Ishikawa (cell line): ENCODE results near the gene VAPB.

Experiments
- CEBPB ChIP-seq: IDR thresholded peaks from 2 replicates; pipeline ENCODE4 v1.6.1; 2012
- CREB1 ChIP-seq: IDR thresholded peaks from 2 replicates; pipeline ENCODE4 v1.6.1; 2012; ENCODE audit warnings: low read depth
- EGR1 ChIP-seq: IDR thresholded peaks from 2 replicates; pipeline ENCODE4 v1.6.1; 2012
- EP300 ChIP-seq: IDR thresholded peaks from 2 replicates; pipeline ENCODE4 v1.6.1; 2012; ENCODE audit warnings: borderline replicate concordance
- FOXM1 ChIP-seq: IDR thresholded peaks from 2 replicates; pipeline ENCODE4 v1.6.1; 2012; ENCODE audit warnings: low read depth, borderline replicate concordance
- MAX ChIP-seq: IDR thresholded peaks from 2 replicates; pipeline ENCODE4 v1.6.1; 2012
- NFIC ChIP-seq: IDR thresholded peaks from 2 replicates; pipeline ENCODE4 v1.6.1; 2012
- RAD21 ChIP-seq: IDR thresholded peaks from 2 replicates; pipeline ENCODE4 v1.6.1; 2012; ENCODE audit warnings: low read depth
- REST ChIP-seq: IDR thresholded peaks from 2 replicates; pipeline ENCODE4 v1.6.1; 2012; ENCODE audit warnings: low read depth, mild to moderate bottlenecking
- TAF1 ChIP-seq: IDR thresholded peaks from 2 replicates; pipeline ENCODE4 v1.6.1; 2012; ENCODE audit warnings: low read depth, mild to moderate bottlenecking
- TCF12 ChIP-seq: IDR thresholded peaks from 2 replicates; pipeline ENCODE4 v1.6.1; 2012; ENCODE audit warnings: low read depth
- TEAD4 ChIP-seq: IDR thresholded peaks from 2 replicates; pipeline ENCODE4 v1.6.1; 2012
- USF1 ChIP-seq: IDR thresholded peaks from 2 replicates; pipeline ENCODE4 v1.6.1; 2012
- YY1 ChIP-seq: IDR thresholded peaks from 2 replicates; pipeline ENCODE4 v1.6.1; 2012; ENCODE audit warnings: low read depth
- ZBTB7A ChIP-seq: IDR thresholded peaks from 2 replicates; pipeline ENCODE4 v1.6.1; 2012; ENCODE audit warnings: low read depth

The VAPB gene

GRCh38 chr20:58408603-58409246 lies 19.7 kb downstream of the VAPB start:
- TF ChIP-seq RAD21 (no peak), YY1 (no peak), MAX (no peak), CEBPB (no peak)

GRCh38 chr20:58416057-58416456 lies 27.0 kb downstream of the VAPB start:
- no peak for TF ChIP-seq CEBPB

- TF ChIP-seq ZBTB7A (no peak), FOXM1 (no peak), REST (no peak), USF1 (no peak), RAD21 (no peak), EGR1 (no peak), TAF1 (no peak), TCF12 (no peak), MAX (no peak), TEAD4 (no peak), NFIC (no peak), CREB1 (no peak), EP300 (no peak), YY1 (no peak), CEBPB (no peak)
Measured at GRCh38 chr20:58416835-58417234, 27.8 kb downstream of the VAPB start.

GRCh38 chr20:58417438-58417837 lies 28.4 kb downstream of the VAPB start:
- TF ChIP-seq FOXM1, result no peak
- no peak for TF ChIP-seq EP300
- TF ChIP-seq TAF1, result no peak

- no peak for TF ChIP-seq CEBPB
- TF ChIP-seq ZBTB7A, result no peak
- TF ChIP-seq EP300, result no peak
- TF ChIP-seq YY1, result no peak
- TF ChIP-seq NFIC, result no peak
- no peak for TF ChIP-seq FOXM1
- no peak for TF ChIP-seq TEAD4
- TF ChIP-seq MAX, result no peak
- no peak for TF ChIP-seq EGR1
- TF ChIP-seq RAD21, result no peak
- TF ChIP-seq TCF12, result no peak
- no peak for TF ChIP-seq CREB1
- no peak for TF ChIP-seq TAF1
Measured at GRCh38 chr20:58418949-58419748, 30.1 kb downstream of the VAPB start.

- TF ChIP-seq CREB1, result no peak
- no peak for TF ChIP-seq CEBPB
- no peak for TF ChIP-seq EGR1
- no peak for TF ChIP-seq TEAD4
Measured at GRCh38 chr20:58420798-58421496, 31.9 kb downstream of the VAPB start.

- TF ChIP-seq RAD21, result no peak
- TF ChIP-seq EGR1, result no peak
- TF ChIP-seq USF1, result no peak
- TF ChIP-seq MAX, result no peak
Measured at GRCh38 chr20:58421497-58421850, 32.4 kb downstream of the VAPB start.
